Globus pallidus (tissue), 1 donor: ENCODE results near the gene RFK.
"Not testable (repeated sequence)": the region's sequence is repeated elsewhere in the genome, so short reads cannot be mapped to it uniquely, and the experiment has no call there.

Experiments used
- DNase-seq: peaks from one replicate; pipeline ENCODE4 v3.0.0-alpha.2; 2015; ENCODE audit warnings: low spot score

Gene RFK

DNA sequence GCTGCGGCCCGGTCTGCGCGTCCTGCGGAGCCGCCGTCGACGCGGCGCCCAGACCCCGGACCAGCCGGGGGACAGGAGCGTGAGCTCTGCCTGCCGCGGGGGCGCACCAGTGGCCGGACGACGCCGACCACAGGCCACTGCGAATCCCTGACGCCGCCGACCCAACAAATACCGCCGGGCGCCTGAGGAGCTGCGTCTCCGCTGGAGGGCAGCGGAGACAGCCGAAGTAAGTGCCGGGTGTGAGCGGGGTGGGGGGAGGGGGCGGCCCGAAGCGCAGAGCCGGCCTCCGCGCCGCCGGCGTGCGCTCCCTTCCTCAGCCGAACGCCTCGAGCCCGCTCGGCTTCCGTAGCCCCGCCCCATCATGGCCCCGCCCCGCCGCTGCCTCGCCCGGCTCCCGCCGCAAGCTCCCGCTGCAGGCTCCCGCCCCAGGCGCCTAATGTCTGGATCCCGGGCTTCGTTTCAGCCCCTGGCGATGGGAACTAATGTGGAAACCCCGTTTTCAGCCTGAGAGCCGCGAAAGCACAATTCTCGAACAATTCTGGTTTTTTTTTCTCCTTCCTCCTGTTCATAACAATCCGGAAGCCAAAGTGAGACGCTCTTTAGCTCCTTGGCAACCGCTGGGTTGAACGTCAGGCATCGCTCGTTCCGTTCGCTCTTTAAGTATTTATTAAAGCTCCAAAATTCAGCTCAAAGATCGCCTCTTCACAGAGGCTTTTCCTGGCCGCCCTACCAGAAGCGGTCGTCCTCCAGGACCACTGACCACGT, at the start of gene RFK:
RFK (minus strand) TSS at position 232 of the 765 bp plus-strand sequence. CDS start 255 bp downstream, outside the sequence.
- DNase-seq = peak; percentile 93

DNA sequence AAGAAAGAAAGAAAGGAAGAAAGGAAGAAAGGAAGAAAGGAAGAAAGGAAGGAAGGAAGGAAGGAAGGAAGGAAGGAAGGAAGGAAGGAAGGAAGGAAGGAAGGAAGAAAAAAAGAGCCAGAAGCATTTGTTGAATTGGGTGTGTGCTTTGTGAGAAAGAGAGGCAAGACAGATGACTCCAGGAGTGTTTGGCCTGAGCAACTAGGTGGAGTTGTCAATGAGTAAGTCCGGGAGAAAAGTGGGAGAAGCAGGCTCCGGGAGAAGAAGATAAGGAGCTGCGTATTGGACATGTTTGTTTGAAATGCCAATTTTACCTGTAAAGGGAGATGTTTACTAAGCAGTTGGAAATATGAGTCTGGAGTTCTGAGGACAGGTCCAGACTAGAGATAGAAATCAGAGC, 49.7 kb upstream of the RFK start:
- DNase-seq = no peak

DNA sequence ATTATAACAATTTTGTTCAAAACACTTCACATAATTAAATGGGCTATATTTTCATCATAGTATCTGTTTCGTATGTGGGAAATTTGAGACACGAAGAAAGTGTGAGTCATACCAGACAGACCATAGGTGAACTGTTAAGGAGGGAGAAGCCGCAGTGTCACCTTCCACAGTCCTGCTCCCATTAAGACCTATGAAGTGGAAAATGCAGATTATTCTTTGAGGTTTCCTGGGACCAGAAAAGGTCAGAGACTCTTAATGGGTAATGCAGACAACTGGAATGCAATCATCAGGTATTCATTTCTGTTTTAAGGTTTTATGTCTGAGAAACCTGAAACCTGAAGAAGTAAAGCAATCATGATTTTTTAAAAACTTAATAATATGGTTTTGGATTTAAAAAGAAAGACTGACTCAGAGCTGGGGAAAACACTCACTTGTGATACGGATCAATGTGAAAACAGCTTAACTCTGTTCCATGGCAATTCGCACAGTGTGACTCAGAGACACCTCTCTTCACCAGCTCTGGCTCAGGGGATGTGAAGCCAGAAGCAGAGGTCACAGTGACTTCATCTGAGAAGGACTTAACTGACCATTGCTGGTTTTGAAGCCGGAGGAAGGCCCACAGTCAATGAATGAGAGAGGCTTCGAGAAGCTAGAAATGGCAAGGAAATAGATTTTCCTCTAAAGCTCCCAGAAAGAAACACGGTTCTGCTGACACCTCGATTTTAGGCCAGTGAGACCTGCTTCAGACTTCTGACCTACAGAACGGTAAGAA, 47.5 kb upstream of the RFK start:
- DNase-seq = no peak

DNA sequence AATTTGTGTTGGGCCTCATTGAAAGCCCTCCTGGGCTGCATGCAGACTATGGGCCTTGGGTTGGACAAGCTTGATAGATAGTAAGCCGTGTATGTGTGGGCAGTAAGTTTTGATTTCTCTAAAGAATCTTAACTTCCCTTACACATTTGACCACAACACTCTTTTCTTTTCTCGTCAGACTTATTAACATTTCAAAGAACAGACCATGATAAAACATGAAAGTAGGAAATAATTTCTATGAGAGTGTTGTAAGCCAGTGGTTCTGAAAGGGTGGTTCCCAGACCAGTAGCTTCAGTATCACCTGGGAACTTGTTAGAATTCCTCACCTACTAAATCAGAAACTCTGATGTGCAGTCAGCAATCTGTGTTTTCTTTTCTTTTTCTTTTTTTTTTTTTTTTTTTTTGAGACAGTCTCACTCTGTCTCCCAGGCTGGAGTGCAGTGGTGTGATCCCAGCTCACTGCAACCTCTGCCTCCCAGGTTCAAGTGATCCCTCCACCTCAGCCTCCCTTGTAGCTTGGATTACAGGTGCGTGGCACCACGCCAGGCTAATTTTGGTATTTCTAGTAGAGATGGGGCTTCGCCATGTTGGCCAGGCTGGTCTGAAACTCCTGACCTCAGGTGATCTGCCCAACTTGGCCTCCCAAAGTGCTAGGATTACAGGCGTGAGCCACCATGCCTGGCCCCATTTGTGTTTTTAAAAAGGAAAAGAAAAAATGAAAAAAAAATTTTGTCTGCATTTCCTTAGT, 44.8 kb upstream of the RFK start:
- no peak for DNase-seq

DNA sequence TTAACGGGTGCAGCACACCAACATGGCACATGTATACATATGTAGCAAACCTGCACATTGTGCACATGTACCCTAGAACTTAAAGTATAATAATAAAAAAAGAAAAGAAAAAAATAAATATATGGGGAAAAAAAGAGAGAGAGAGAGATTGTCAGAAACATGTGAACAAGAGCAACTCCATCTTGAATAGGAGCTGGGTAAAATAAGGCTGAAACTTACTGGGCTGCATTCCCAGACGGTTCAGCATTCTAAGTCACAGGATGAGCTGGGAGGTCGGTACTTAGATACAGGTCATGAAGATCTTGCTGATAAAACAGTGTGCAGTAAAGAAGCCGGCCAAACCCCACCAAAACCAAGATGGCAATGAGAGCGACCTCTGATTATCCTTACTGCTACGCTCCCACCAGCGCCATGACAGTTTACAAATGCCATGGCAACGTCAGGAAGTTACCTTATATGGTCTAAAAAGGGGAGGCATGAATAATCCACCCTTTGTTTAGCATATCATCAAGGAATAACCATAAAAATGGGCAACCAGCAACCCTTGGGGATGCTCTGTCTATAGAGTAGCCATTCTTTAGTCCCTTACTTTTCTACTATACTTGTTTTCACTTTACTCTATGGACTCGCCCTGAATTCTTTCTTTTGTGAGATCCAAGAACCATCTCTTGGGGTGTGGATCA, 42.9 kb upstream of the RFK start:
- not testable (repeated sequence) for DNase-seq

DNA sequence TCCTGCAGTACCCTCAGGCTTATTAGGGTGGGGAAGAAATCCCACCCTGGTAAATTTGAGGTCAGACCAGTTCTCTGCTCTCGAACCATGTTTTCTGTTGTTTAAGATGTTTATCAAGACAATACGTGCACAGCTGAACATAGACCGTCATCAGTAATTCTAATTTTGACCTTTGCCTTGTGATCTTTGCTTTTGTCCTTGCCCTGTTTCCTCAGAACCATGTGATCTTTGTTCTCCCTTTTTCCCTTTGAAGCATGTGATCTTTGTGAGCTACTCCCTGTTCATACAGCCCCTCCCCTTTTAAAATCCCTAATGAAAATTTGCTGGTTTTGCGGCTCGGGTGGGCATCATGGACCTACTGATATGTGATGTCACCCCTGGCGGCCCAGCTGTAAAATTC, 40.7 kb upstream of the RFK start:
- not testable (repeated sequence) for DNase-seq

DNA sequence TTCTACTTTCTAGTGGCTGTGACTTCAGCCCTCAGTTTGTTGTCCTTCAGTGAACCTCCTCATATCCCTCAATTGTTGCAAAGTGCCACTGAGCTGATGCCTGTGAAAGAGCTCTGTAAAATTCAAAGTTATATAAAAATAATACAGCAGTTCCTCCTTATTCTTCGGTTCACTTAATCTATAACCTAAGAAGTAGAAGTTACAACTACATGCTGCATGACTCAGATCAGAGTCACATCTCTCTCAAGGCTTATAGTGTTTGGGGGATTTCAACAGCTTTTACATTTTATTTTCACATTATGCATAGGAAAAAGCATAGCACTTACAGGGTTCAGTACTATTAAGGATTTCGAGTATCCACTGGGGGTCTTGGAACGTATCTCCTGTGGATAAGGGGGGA, 39.6 kb upstream of the RFK start:
- no peak for DNase-seq

DNA sequence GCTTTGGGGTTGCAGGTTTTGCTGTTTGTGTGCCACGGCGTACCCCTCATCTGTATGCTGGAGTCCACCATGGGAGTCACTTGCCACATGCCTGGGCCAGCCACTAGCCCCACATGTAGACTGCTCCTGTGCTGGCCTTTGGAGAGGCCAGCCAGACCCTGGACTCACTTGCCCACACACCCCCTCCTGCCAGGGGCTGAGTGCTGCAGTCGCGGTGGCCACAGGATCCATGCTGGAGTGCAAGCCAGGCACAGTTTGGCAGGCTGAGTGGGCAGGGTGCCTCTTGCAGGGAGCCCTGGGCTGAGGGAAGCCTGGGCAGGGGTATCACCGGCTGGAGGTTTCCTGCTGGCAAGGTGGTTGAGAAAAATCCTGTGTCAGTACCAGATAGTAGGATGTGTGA, 39.2 kb upstream of the RFK start:
- no peak for DNase-seq

DNA sequence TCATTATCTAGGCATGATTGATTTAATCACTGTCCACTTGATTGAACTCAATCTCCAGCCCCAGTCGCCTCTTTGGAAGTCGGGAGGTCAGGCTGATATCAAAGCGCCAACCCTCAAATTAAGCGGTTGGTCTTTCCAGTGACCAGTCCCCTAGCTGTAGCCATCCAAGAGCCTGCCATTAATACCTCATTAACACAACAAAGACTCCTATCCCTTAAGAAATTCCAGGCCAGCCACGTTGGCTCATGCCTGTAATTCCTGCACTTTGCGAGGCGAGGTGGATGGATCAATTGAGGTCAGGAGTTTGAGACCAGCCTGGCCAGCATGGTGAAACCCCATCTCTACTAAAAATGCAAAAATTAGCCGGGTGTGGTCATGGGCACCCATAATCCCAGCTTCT, 37.4 kb upstream of the RFK start:
- DNase-seq = no peak

DNA sequence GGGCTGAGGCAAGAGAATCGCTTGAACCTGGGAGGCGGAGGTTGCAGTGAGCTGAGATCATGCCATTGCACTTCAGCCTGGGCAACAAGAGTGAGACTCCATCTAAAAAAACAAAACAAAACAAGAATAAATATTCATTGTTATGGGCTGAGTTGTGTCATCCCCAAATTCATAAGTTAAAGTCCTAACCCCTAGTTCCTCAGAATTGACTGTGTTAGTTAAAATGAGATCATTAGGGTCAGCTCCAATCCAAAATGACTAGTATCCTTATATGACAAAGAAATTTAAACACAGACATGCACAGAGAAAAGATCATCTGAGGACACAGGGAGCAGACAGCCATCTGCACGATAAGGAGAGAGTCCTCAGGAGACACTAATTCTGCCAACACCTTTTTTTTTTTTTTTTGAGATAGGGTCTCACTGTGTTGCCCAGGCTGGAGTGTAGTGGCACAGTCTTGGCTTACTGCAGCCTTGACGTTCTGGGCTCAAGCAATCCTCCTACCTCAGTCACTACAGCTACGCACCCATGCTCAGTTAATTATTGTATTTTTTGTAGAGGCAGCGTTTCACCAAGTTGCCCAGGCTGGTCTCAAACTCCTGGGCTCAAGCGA, 32.7 kb upstream of the RFK start:
- no peak for DNase-seq

DNA sequence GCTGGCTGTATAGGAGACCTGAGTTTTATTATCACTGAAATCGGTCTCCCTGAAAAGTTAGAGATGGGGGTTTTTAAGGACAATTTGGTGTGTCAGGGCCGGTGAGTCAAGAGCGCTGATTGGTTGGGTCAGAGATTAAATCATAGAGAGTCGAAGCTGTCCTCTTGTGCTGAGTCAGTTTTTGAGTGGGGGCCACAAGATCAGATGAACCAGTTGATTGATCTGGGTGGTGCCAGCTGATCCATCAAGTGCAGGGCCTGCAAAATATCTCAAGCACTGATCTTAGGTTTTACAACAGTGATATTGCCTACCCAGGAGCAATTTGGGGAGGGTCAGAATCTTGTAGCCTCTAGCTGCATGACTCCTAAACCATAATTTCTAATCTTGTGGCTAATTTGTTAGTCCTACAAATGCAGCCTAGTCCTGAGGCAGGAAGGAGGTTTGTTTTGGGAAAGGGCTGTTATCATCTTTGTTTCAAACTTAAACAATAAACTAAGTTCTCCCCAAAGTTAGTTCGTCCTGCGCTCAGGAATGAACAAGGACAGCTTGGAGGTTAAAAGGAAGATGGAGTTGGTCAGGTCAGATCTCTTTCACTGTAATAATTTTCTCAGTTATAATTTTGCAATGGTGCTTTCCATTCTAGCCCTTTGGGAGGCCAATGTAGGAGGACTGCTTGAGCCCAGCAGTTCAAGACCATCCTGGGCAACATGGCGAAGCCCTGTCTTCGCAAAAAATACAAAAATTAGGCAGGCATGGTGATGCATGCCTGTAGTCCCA, 31.6 kb upstream of the RFK start:
- no peak for DNase-seq

DNA sequence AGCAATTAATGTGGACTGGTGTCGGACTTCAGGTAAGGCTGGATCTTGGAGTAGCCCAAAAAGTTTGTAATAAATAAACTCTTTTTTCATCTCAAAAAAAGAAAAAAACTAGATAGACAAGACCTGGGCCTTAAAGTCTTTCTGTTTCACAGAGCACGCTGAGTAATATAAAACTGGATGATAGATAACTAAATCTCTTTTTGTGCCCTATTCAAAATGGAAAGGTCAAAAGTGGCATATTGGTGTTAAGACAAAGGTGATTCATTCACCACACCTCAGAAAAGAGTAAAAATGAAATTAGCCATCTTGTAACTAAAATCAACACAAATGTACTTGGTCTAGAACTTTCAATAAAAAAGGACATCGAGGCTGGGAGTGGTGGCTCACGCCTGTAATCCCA, 30.3 kb upstream of the RFK start:
- no peak for DNase-seq

DNA sequence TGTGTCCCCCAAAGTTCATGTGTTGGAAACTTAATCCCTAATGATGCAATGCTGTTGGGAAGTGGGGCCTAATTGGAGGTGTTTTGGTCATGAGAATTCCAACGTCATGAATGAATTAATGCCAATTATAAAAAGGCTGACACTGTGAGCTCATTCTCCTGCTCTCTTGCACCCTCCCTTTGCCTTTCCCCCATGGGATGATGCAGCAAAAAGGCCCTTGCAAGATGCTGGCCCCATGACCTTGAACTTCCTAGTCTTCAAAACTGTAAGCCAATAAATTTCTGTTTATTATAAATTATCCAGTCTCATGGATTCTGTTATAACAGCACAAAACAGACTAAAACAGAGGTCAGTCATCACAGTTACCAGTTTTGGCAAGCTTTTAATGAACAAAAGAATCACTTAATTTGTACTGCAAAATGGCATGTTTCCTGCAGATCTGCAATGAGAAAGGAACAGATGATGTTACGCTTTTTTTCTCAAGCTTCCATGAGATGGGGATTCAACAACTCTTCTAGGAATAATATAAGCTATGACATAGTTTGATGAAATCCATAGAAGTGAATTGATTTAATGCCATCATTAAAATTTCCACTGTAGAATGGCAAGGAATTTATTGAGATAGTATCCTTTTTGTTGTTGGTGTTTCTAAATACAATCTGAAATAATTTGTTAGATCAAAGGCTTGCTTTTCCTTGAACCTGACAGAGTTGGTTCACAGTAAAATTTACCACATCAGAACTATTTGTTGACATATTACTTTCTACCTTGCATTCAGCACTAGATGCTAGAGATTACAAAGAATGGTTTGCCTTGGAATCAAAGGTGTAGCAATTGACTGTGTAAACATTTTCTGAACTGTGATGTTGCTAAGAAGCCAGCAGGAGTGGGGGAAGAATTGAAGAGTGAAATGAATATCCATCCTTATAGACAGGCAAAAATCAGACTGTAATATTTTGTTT, 29.3 kb upstream of the RFK start:
- DNase-seq = no peak

DNA sequence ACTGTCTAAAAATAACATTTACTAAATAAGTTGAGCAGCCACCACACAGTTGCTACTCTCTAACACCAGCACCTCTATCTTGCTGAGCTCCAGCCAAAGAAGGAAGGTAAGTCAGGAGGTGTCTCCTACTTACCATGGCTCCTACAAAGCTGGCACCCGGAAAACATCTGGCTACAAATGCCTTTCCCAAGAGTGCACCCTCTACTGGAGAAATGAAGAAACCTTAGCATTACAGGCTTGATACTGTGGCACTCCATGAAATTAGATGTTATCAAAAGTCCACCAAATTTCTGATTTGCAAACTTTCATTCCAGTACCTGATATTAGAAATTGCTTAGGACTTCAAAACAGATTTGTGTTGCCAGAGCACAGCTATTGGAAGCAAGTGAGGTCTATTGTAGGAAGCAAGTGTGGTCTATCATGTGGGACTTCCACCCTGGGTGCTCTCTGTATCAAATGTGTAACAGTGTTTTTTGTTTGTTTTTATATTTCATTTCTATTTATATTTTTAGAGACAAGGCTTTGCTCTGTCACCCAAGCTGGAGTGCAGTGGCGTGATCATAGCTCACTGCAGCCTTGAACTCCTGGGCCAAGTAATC, 25.7 kb upstream of the RFK start:
- DNase-seq = no peak

DNA sequence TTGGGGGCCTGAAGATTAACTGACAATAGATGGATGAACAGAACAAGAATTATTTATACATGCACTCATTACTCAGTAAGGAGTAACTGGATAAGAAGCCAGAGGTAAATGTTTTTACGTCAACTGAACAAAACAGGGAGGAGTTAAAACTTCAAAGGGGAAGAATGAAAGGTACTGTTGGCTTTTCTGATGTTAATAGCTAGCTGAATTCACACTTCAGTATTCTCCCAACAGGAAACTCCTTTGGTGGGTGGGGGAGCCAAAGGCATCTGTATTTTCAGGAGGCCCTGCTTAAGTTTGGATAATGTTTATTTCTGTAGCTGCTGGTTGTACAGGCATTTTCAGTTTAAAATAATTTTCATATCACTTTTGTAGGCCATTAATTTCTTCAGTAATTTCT, 23.2 kb upstream of the RFK start:
- DNase-seq = no peak

DNA sequence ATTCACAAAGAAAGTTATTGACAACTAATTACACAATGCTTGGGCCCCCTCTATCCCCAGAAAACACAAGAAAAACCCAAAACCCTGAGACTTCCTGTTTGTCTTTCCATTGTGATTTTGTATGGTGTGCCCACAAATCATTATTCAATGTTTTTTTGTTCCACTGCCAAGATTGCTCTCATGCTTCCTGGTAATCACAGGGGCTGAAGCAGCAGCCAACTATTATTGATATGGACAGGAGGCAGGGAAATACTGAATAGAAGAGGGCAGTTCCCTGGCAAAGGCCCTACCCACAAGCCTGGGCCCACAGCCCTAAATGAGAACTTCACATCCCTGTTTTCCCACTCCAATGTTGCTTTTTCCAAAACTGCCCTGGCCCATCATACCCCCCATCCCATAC, 21.5 kb upstream of the RFK start:
- no peak for DNase-seq

DNA sequence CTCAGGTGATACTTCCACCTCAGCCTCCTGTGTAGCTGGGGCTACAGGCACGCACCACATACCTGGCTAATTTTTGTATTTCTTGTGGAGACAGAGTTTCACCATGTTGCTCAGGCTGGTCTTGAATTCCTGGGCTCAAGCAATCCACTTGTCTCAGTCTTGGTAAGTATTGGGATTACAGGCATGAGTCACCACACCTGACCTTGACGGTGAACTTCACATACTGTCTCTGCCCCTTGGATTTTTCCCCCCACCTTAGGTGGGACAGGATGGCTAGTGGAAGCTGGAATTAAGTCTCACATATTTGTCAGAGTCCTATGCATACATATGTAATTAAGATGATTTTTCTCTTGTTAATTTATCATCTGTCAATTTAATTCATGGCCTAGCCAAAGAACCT, 20.9 kb upstream of the RFK start:
- DNase-seq = no peak

DNA sequence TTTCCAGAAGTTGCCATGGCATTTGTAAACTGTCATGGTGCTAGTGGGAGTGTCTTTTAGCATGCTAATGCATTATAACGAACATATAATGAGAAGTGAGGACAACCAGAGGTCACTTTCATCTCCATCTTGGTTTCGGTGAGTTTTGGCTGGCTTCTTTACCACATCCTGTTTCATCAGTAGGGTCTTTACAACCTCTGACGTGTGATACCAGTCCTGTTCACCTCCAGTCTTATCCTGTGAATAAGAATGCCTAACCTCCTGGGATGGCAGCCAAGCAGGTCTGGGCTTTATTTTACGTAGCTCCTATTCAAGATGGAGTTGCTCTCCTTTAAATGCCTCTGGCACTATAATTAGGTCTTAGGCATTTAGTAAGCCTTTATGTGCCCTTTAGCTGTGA, 20.4 kb upstream of the RFK start:
- no peak for DNase-seq

DNA sequence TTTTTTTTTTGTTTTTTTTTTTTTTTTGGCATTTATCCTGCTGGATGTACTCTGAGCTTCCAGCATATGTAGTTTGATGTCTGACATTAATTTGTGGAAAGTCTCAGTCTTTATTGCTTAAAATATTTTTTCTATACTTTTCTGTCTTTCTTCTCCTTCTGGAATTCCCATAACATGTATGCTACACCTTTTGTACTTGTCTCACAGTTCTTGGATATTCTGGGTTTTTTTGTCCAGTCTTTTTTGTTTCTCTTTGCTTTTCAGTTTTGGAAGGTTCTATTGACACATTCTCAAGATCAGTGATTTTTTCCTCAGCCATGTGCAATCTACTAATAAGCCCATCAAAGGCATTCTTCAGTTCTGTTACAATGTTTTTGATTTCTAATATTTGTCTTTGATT, 19.4 kb upstream of the RFK start:
- no peak for DNase-seq
